OCI-LY7 (cell line): ENCODE data around the gene GRAMD2A. TPM values are rescaled to one million over a fixed set of nuclear protein-coding genes. Genes with fewer than 3 reads are reported as not detected.

Experiments used
- BruUV-seq: library from RNA; stranded (reverse); fragments of 400-500 nt; replicated peaks from 2 replicates; lab custom pipeline; 2021; lab: Mats Ljungman, UMichigan
- CTCF ChIA-PET: fragments of 300-600 bp; sonication (Branson Sonifier 250); formaldehyde crosslinking; loops from one replicate; lab custom pipeline; 2022; ENCODE audit warnings: antibody characterized with exemption; ENCODE audit not compliant: unreplicated experiment; lab: Charles Lee
- POLR2A ChIA-PET: fragments of 300-600 bp; sonication (Branson Sonifier 250); formaldehyde crosslinking; loops from one replicate; lab custom pipeline; 2022; ENCODE audit warnings: antibody characterized with exemption; lab: Charles Lee
- DNase-seq: peaks from one replicate; pipeline ENCODE4 v3.0.0-alpha.2; 2015; ENCODE audit warnings: low spot score
- H2AFZ ChIP-seq: fragments of 200-600 bp; sonication (generic), shearing (Covaris generic); 2 replicates; pipeline ENCODE4 v1.6.1; 2014; ENCODE audit warnings: mild to moderate bottlenecking, antibody characterized with exemption, low read length, moderate library complexity
- H3K27ac ChIP-seq: fragments of 200-600 bp; sonication (generic); 2 replicates; pipeline ENCODE4 v1.5.1; 2014; ENCODE audit warnings: mixed run types, low read depth, mild to moderate bottlenecking, moderate library complexity, low read length, inconsistent platforms; ENCODE audit not compliant: poor library complexity, severe bottlenecking
- H3K36me3 ChIP-seq: fragments of 200-600 bp; sonication (generic); 2 replicates; pipeline ENCODE4 v1.6.1; 2014; ENCODE audit warnings: mild to moderate bottlenecking, antibody characterized with exemption, low read length, moderate library complexity, mixed read lengths; ENCODE audit not compliant: insufficient read depth
- H3K4me1 ChIP-seq: fragments of 200-600 bp; sonication (generic); 2 replicates; pipeline ENCODE4 v1.5.1; 2014; ENCODE audit warnings: mild to moderate bottlenecking, low read length; ENCODE audit not compliant: insufficient read depth, poor library complexity, severe bottlenecking
- H3K4me2 ChIP-seq: fragments of 200-600 bp; sonication (generic); 2 replicates; pipeline ENCODE4 v1.6.1; 2014; ENCODE audit warnings: mild to moderate bottlenecking, low read length
- H3K4me3 ChIP-seq: fragments of 200-600 bp; sonication (generic); 2 replicates; pipeline ENCODE4 v1.5.1; 2014; ENCODE audit warnings: mild to moderate bottlenecking, low read depth, low read length; ENCODE audit not compliant: poor library complexity, severe bottlenecking
- H3K79me2 ChIP-seq: fragments of 200-600 bp; sonication (generic); 2 replicates; pipeline ENCODE4 v1.6.1; 2016; ENCODE audit warnings: low read depth, mild to moderate bottlenecking, low read length, moderate library complexity, mixed read lengths; ENCODE audit not compliant: insufficient read depth
- H3K9me2 ChIP-seq: fragments of 200-600 bp; sonication (generic); 2 replicates; pipeline ENCODE4 v1.6.1; 2016; ENCODE audit warnings: mild to moderate bottlenecking, low read length, mixed read lengths; ENCODE audit not compliant: insufficient read depth
- H3K9me3 ChIP-seq: fragments of 200-600 bp; sonication (generic); 2 replicates; pipeline ENCODE4 v1.6.1; 2014; ENCODE audit warnings: mild to moderate bottlenecking, mixed run types, low read length, mixed read lengths
- H4K20me1 ChIP-seq: fragments of 200-600 bp; sonication (generic); 2 replicates; pipeline ENCODE4 v1.6.1; 2014; ENCODE audit warnings: mild to moderate bottlenecking, antibody characterized with exemption, low read length, moderate library complexity, mixed read lengths; ENCODE audit not compliant: insufficient read depth
- CTCF ChIP-seq: fragments of 200-600 bp; sonication (generic); conservative IDR thresholded peaks from 2 replicates; pipeline ENCODE4 v1.5.1; 2014; ENCODE audit warnings: mild to moderate bottlenecking, antibody characterized with exemption, low read length, moderate library complexity, mixed read lengths
- EZH2phosphoT487 ChIP-seq: fragments of 200-600 bp; sonication (generic); IDR thresholded peaks from 2 replicates; pipeline ENCODE4 v1.6.1; 2018; ENCODE audit warnings: low read depth, borderline replicate concordance, mild to moderate bottlenecking, mixed run types, antibody characterized with exemption, low read length, moderate library complexity, mixed read lengths
- intact Hi-C: fragments of 100-400 bp; cut with micrococcal nuclease; formaldehyde crosslinking; loops from one replicate; pipeline ENCODE4 v1.10.0; 2022; ENCODE audit not compliant: unreplicated experiment
- total RNA-seq, 2 experiments: library from RNA; depleted of rRNA in 1 of 2; stranded (reverse); fragments of >200 nt in 1 of 2; shearing (Covaris generic) in 1 of 2; gene quantifications; 2 replicates each; pipeline ENCODE4 v1.2.3, GENCODE V29; 2014 to 2022

GRAMD2A gene
- total RNA-seq, 2 experiments from 2014 or later, result not detected

DNA sequence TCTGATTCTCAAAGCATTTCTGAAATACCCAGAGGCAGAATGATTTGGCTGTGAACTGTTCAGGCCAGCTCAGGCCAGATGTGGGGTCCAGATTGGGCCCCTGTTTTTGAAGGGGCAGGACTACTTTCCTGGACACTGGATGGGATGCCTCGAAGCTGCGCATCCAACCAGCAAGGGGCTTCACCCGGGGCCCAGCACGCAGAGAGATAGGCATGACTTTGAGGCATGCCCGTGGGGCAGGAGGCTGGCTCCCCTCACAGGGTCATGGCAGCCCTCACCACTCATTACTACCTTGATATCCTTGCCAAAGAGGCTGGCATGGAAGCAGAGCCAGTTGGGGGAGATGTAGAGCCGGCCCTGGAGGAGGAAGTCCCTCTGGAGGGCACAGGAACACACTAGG lies 30.1 kb downstream of the GRAMD2A start:
- POLR2A ChIA-PET, result no interaction called here
- BruUV-seq, result no TSS peak
- H3K4me3 ChIP-seq, result no peak overlapping the region
- H2AFZ ChIP-seq, result no peak overlapping the region
- H3K9me3 ChIP-seq, result no peaks in the 10 kb centered on the region
- H3K36me3 ChIP-seq, result no peaks in the 10 kb centered on the region
- DNase-seq, result no peak
- no peak for TF ChIP-seq CTCF
- TF ChIP-seq EZH2phosphoT487, result no peak
- no peaks in the 10 kb centered on the region for H3K9me2 ChIP-seq
- CTCF ChIA-PET, result no interaction called here
- H3K79me2 ChIP-seq, result no peaks in the 10 kb centered on the region
- H4K20me1 ChIP-seq, result no peaks in the 10 kb centered on the region
- intact Hi-C loops, result no loop called here
- H3K4me1 ChIP-seq, result no peaks in the 10 kb centered on the region
- H3K4me2 ChIP-seq, result no peak overlapping the region
- no peak overlapping the region for H3K27ac ChIP-seq

DNA sequence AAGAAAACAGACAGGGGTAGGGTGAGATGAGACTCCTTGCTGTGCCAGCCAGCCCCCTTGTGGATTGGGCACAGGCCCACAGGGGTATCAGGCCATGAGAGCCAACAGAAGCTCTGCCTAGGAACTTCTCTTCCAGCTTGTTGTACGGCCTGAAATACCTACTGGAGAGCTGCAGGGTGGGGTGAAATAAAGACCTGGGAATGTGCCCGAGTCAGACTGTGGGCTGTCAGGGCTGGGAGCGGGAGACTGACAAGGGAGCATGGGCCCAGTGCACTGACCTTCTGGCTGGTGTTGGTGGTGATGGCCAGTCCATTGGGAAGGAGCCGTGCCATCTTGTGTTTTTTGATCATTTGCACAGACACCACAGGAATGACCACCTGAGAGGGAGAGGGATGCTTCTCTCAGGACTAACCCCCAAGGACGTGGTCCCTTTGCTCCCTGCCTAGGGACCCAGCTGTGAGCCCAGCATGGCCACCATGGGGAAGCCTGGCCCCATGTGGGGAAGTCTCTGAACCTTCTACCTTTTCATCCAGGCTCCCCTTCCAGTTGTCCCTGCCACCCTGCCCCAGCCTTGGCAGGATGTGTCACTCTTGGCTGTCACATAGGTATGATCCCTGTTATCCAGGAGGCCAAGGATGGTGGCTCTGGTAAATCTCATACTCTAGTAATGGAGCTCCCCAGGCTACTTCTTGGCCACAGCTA lies 30.7 kb downstream of the GRAMD2A start:
- H3K4me2 ChIP-seq, result no peak overlapping the region
- BruUV-seq, result no TSS peak
- CTCF ChIA-PET, result no interaction called here

More for the DNA sequence above, 30.7 kb downstream of the GRAMD2A start:
- intact Hi-C loops, result no loop called here
- Histone ChIP-seq H3K4me3 (no peak overlapping the region), H2AFZ (no peak overlapping the region), H3K9me2 (no peaks in the 10 kb centered on the region), H4K20me1 (no peaks in the 10 kb centered on the region), H3K27ac (no peak overlapping the region), H3K9me3 (no peaks in the 10 kb centered on the region), H3K4me1 (no peaks in the 10 kb centered on the region), H3K79me2 (no peaks in the 10 kb centered on the region), H3K36me3 (no peaks in the 10 kb centered on the region)
- no peak for DNase-seq
- POLR2A ChIA-PET, result no interaction called here
- TF ChIP-seq CTCF (no peak), EZH2phosphoT487 (no peak)
